Hepatocyte (in vitro differentiated cells): Measurements from ENCODE around the gene PDGFA. TPM values are rescaled to one million over a fixed set of nuclear protein-coding genes. Genes with fewer than 3 reads are reported as not detected.

Source experiments
- DNase-seq: peaks from one replicate; pipeline ENCODE4 v3.0.0-alpha.2; 2016; ENCODE audit warnings: low spot score
- H2AFZ ChIP-seq: fragments of 200-600 bp; sonication (generic); 2 replicates; pipeline ENCODE4 v1.6.0; 2016; ENCODE audit warnings: antibody characterized with exemption, mild to moderate bottlenecking
- H3K27ac ChIP-seq: fragments of 200-600 bp; sonication (generic); 2 replicates; pipeline ENCODE4 v1.5.1; 2016; ENCODE audit warnings: mild to moderate bottlenecking
- H3K27me3 ChIP-seq: fragments of 200-600 bp; sonication (generic); 2 replicates; pipeline ENCODE4 v1.6.1; 2016
- H3K36me3 ChIP-seq: fragments of 200-600 bp; sonication (generic); replicated peaks from 2 replicates; pipeline ENCODE4 v1.5.1; 2016; ENCODE audit warnings: low read depth; ENCODE audit not compliant: insufficient read depth
- H3K4me1 ChIP-seq: fragments of 200-600 bp; sonication (generic); 2 replicates; pipeline ENCODE4 v1.5.1; 2016; ENCODE audit warnings: mild to moderate bottlenecking, moderate library complexity; ENCODE audit not compliant: insufficient read depth
- H3K4me2 ChIP-seq: fragments of 200-600 bp; sonication (generic); 2 replicates; pipeline ENCODE4 v1.6.0; 2016
- H3K4me3 ChIP-seq: fragments of 200-600 bp; sonication (generic); 2 replicates; pipeline ENCODE4 v1.5.1; 2016; ENCODE audit warnings: mild to moderate bottlenecking
- H3K79me2 ChIP-seq: fragments of 200-600 bp; sonication (generic); 2 replicates; pipeline ENCODE4 v1.6.0; 2017; ENCODE audit warnings: mild to moderate bottlenecking
- H3K9me2 ChIP-seq: fragments of 200-600 bp; sonication (generic); replicated peaks from 2 replicates; pipeline ENCODE4 v1.6.0; 2017; ENCODE audit warnings: mild to moderate bottlenecking; ENCODE audit not compliant: insufficient read depth
- H3K9me3 ChIP-seq: fragments of 200-600 bp; sonication (generic); 2 replicates; pipeline ENCODE4 v1.5.1; 2016; ENCODE audit warnings: low read depth, mild to moderate bottlenecking
- H4K20me1 ChIP-seq: fragments of 200-600 bp; sonication (generic); 2 replicates; pipeline ENCODE4 v1.6.0; 2016; ENCODE audit warnings: mild to moderate bottlenecking; ENCODE audit not compliant: insufficient read depth, poor library complexity, severe bottlenecking
- CTCF ChIP-seq: fragments of 200-600 bp; sonication (generic); IDR thresholded peaks from 2 replicates; pipeline ENCODE4 v1.5.1; 2016; ENCODE audit warnings: antibody characterized with exemption, mild to moderate bottlenecking; ENCODE audit not compliant: poor library complexity
- EZH2 ChIP-seq: fragments of 200-600 bp; sonication (generic); IDR thresholded peaks from 2 replicates; pipeline ENCODE4 v1.6.1; 2016; ENCODE audit warnings: antibody characterized with exemption, mild to moderate bottlenecking, borderline replicate concordance
- EZH2phosphoT487 ChIP-seq: fragments of 200-600 bp; sonication (generic); IDR thresholded peaks from one replicate; pipeline ENCODE4 v1.6.1; 2018; ENCODE audit warnings: antibody characterized with exemption, mild to moderate bottlenecking, low read depth, moderate library complexity; ENCODE audit not compliant: unreplicated experiment, severe bottlenecking
- whole genome bisulfite sequencing: methylation state at CpG from one replicate; pipeline ENCODE4 v1.1.6; 2016; ENCODE audit warnings: low lambda C conversion rate; ENCODE audit errors: missing lambda C conversion rate; 5-methylcytosine and 5-hydroxymethylcytosine counted together
- polyA plus RNA-seq: library from polyadenylated mRNA; unstranded; fragments of >200 nt; fragmentation: Nextera tagmentation; extraction: Ambion mirVana; gene quantifications from 2 replicates; pipeline ENCODE4 v1.2.1, GENCODE V29; 2016
- total RNA-seq: library from RNA; depleted of rRNA; stranded (reverse); fragments of >200 nt; gene quantifications from 2 replicates; pipeline ENCODE4 v1.2.3, GENCODE V29; 2014

PDGFA gene
- total and polyA plus RNA-seq, 2 experiments from 2014 or later = 30.7 to 63.1 TPM

DNA sequence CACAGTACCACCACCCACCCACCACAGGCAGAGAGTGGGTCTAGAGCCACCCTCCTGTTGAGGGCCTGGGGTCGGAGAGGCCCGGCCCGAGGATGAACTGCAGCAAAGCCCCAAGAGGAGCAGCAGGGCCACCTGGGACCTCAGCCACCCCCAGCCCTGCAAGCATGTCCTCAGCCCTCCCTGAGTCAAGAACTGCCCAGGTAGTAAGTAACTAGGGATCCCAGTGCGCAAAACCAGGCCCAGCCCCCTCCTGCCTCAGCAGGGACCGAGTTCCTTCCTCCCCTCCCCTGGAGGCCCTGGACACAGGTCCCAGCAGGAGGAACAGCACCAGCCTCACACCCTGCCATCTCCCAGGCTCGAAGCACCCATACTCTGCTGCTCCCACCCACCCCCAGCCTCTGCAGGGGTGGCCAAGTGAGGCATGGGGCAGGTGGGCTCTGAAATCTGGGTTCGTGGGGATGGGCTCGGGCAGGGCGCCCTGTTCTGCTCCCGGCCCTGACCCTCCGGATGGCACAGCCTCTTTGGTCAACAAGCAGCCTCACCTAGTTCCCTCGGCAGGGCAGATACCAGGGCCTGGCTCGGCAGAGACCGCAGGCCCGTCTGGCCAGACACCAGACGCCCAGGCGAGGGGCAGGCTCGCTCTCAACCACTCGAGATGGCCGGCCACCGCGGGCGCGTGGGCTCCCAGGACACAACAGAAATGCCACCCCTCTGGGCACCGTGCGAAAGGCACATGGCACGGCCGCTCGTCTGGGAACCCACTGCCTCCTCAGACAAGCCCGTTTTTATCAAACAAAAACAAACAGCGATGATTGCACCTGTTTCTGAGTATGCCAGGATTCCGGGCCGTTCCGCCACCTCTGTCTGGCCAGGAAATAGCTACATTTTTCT lies 15.2 kb downstream of the PDGFA start:
- Histone ChIP-seq H4K20me1 (no peaks in the 10 kb centered on the region), H3K9me2 (no peaks in the 10 kb centered on the region), H3K36me3 (no peaks in the 10 kb centered on the region), H3K79me2 (peaks cover 21% of the 10 kb centered on the region), H3K27me3 (no peaks in the 10 kb centered on the region), H3K4me2 (peak overlapping the region; percentile 9), H3K27ac (peak overlapping the region; percentile 99), H3K9me3 (no peaks in the 10 kb centered on the region), H3K4me3 (no peak overlapping the region), H2AFZ (no peak overlapping the region), H3K4me1 (peaks cover 38% of the 10 kb centered on the region)
- 85% methylated on average over 31 of the region's 34 CpGs for WGBS
- TF ChIP-seq EZH2phosphoT487 = no peak
- no peak for TF ChIP-seq CTCF
- no peak for TF ChIP-seq EZH2
- DNase-seq = no peak

- TF ChIP-seq EZH2phosphoT487 = no peak
- Histone ChIP-seq H3K9me3 (no peaks in the 10 kb centered on the region), H3K36me3 (no peaks in the 10 kb centered on the region), H3K79me2 (peaks cover 21% of the 10 kb centered on the region), H3K4me1 (peaks cover 38% of the 10 kb centered on the region), H3K4me2 (peak overlapping the region; percentile 42), H3K27me3 (no peaks in the 10 kb centered on the region), H3K4me3 (no peak overlapping the region), H3K27ac (peak overlapping the region; percentile 99), H2AFZ (no peak overlapping the region), H3K9me2 (no peaks in the 10 kb centered on the region), H4K20me1 (no peaks in the 10 kb centered on the region)
- peak; percentile 94 for DNase-seq
- WGBS = 45% methylated on average over 20 of the region's 20 CpGs
These were observed 16.0 kb downstream of the PDGFA start for GRCh38 chr7:503575-504111.

- no peak overlapping the region for H3K4me3 ChIP-seq
- no peaks in the 10 kb centered on the region for H3K9me2 ChIP-seq
- H3K4me2 ChIP-seq = peak overlapping the region; percentile 37
- no peak overlapping the region for H2AFZ ChIP-seq
- H3K27ac ChIP-seq = peak overlapping the region; percentile 87
- peaks cover 35% of the 10 kb centered on the region for H3K4me1 ChIP-seq
- DNase-seq = no peak
- peaks cover 21% of the 10 kb centered on the region for H3K79me2 ChIP-seq
- WGBS = 88% methylated on average over 13 of the region's 13 CpGs
- H3K36me3 ChIP-seq = no peaks in the 10 kb centered on the region
- no peaks in the 10 kb centered on the region for H3K27me3 ChIP-seq
- TF ChIP-seq CTCF (no peak), EZH2 (no peak), EZH2phosphoT487 (no peak)
- H3K9me3 ChIP-seq = no peaks in the 10 kb centered on the region
- H4K20me1 ChIP-seq = no peaks in the 10 kb centered on the region
These were observed 17.4 kb downstream of the PDGFA start for GRCh38 chr7:502296-502695.

- WGBS = 96% methylated on average over 7 of the region's 7 CpGs
- Histone ChIP-seq H2AFZ (no peak overlapping the region), H3K4me3 (no peak overlapping the region), H3K4me1 (peaks cover 35% of the 10 kb centered on the region), H3K36me3 (no peaks in the 10 kb centered on the region), H3K27me3 (no peaks in the 10 kb centered on the region), H3K9me3 (no peaks in the 10 kb centered on the region), H3K79me2 (peaks cover 19% of the 10 kb centered on the region), H4K20me1 (no peaks in the 10 kb centered on the region), H3K4me2 (no peak overlapping the region), H3K27ac (no peak overlapping the region), H3K9me2 (no peaks in the 10 kb centered on the region)
- no peak for TF ChIP-seq EZH2
- TF ChIP-seq CTCF = no peak
- TF ChIP-seq EZH2phosphoT487 = no peak
- DNase-seq = no peak
These were observed 18.1 kb downstream of the PDGFA start for GRCh38 chr7:501526-501925.
